Natural killer cell treated with Interleukin-12 subunit alpha and Interleukin-12 subunit beta and Interleukin-15 and Interleukin-18, amount 100 ng/mL, for 72 hours (primary cell): ENCODE measurements around the gene RGS12. TPM values are rescaled to one million over a fixed set of nuclear protein-coding genes. Genes with fewer than 3 reads are reported as not detected.
A peak's percentile ranks its signal among the peaks of the same experiment; 100 is the strongest.

ENCODE experiments used
- ATAC-seq, 2 donors: fragments of 150-1000 bp; cut with Tn5 transposase in 1 of 2; sonication (Bioruptor Pico), chemical (Tn5 transposase) in 1 of 2; 2 replicates each; pipeline ENCODE4 v1.10.0; 2021
- DNase-seq: peaks from one replicate; pipeline ENCODE4 v3.0.0; 2022; ENCODE audit warnings: low spot score
- H3K27ac Mint-ChIP-seq, 2 donors: 1 replicate in 1 of 2; 2 replicates in 1 of 2; pipeline ENCODE4 v1.8.0; 2022; ENCODE audit warnings: mixed read lengths in 2 of 2, mild to moderate bottlenecking in 1 of 2, moderate library complexity in 1 of 2
- H3K27me3 Mint-ChIP-seq, 2 donors: 1 replicate in 1 of 2; 2 replicates in 1 of 2; pipeline ENCODE4 v1.8.0; 2022; ENCODE audit warnings: mixed read lengths in 2 of 2
- H3K36me3 Mint-ChIP-seq: one replicate; pipeline ENCODE4 v1.8.0; 2022; ENCODE audit warnings: mixed read lengths
- H3K4me1 Mint-ChIP-seq, 2 donors: 1 replicate in 1 of 2; 2 replicates in 1 of 2; pipeline ENCODE4 v1.8.0; 2022; ENCODE audit warnings: low read depth in 2 of 2, mixed read lengths in 2 of 2, mild to moderate bottlenecking in 1 of 2
- H3K4me3 Mint-ChIP-seq: one replicate; pipeline ENCODE4 v1.8.0; 2022; ENCODE audit warnings: mixed read lengths
- H3K9me3 Mint-ChIP-seq: 2 replicates; pipeline ENCODE4 v1.8.0; 2022; ENCODE audit warnings: mixed read lengths
- total RNA-seq, 2 donors: library from RNA; stranded (reverse); gene quantifications; one replicate each; pipeline ENCODE4 v1.2.3, GENCODE V29; 2022

Gene RGS12
- total RNA-seq, 2 donors from 2014 or later = 1.9 to 7.0 TPM

- H3K27ac Mint-ChIP-seq = no peak overlapping the region
- no peaks in the 10 kb centered on the region for H3K36me3 Mint-ChIP-seq
- H3K9me3 Mint-ChIP-seq = no peaks in the 10 kb centered on the region
- DNase-seq = peak; percentile 49
- H3K4me3 Mint-ChIP-seq = no peak overlapping the region
- no peak for ATAC-seq
- no peaks in the 10 kb centered on the region for H3K27me3 Mint-ChIP-seq
- H3K4me1 Mint-ChIP-seq = peaks cover 0 to 6% of the 10 kb centered on the region in 2 donors
Measured at GRCh38 chr4:3250438-3250955, 42.3 kb upstream of the RGS12 start.

DNA sequence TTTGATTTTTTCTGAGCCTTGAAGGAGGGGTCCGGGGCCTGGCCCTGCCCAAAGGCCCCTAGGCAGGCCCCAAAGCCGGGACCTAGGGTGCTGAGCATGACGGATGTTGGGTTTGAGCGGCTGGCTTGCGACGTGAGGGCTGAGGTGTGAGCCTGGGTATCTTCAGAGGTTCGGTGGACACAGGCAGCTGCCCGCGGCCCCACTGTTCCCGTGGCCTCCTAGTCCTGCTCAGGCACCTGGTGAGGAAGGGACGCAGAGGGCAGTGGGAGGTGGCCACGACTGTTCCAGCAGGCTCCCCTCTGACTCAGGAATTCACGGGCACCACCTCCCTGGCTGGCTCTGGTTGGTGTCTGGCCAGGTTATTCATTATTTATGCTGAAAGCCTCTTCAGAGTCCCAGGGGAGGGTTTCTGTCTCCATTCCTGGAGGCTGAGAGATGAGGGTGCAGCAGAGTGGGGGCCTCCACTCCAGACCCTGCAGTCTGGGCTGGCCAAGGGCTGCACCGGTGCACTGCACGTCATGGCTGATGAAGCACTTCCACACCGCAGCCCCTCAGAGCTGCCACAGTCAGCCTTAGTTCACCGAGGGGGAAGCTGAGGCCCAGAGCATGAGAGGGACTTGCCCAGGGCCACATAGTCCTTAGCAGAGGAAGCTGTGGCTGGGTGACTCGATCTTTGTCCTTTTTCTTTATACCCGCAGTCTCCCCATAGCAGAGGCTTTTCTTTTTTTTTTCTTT lies 41.7 kb upstream of the RGS12 start:
- DNase-seq (peak; percentile 45), ATAC-seq (peak in 1 of 2 donors; percentile 18)
- H3K27me3 Mint-ChIP-seq = no peaks in the 10 kb centered on the region
- H3K4me1 Mint-ChIP-seq = peaks cover 0 to 4% of the 10 kb centered on the region in 2 donors
- H3K9me3 Mint-ChIP-seq = no peaks in the 10 kb centered on the region
- no peak overlapping the region for H3K4me3 Mint-ChIP-seq
- no peak overlapping the region for H3K27ac Mint-ChIP-seq
- H3K36me3 Mint-ChIP-seq = no peaks in the 10 kb centered on the region

DNA sequence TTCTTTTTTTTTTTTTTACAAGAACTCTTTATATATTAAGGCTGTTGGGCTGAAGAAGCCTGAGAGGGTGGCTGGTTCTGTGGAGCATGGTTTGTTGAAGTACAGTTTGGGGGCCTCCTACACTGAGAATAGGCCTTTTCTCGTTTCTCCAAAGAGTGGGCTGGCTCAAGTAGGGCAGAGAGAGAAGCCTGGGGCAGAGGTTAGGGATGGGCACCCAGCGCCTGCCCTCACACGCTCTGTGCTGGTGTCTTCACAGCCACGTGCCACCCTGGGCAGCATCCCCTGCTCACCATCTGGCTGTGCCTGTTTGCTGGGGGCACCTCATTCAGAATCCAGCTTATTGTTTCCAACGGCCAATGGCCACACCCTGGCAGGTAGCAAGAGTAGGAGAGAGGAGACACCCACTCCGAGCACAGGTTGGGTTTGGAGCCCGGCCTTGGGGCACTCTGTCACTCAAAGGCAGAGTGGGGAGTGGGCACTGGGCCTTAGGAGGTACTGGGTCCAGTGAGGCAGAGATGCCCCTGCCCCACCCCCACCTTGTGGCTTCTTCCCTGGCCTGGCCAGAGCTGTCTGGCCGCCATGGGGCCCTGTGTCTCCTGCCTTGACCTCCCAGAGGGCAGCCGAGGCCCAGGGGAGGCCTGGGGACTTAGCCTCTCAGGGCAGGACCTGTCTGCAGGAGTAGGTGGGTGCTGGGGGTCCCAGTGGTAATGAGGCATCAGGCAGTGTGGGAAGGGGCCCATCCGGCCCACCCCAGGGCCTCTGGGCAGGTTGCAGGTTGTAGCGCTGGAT lies 40.9 kb upstream of the RGS12 start:
- no peak overlapping the region for H3K4me3 Mint-ChIP-seq
- H3K27me3 Mint-ChIP-seq = no peaks in the 10 kb centered on the region
- no peaks in the 10 kb centered on the region for H3K36me3 Mint-ChIP-seq
- DNase-seq = peak; percentile 52
- H3K4me1 Mint-ChIP-seq = peaks cover 0 to 3% of the 10 kb centered on the region in 2 donors
- H3K27ac Mint-ChIP-seq = no peak overlapping the region
- no peaks in the 10 kb centered on the region for H3K9me3 Mint-ChIP-seq
- no peak for ATAC-seq

GRCh38 chr4:3252480-3252828 lies 40.4 kb upstream of the RGS12 start:
- no peak overlapping the region for H3K4me3 Mint-ChIP-seq
- H3K36me3 Mint-ChIP-seq = no peaks in the 10 kb centered on the region
- no peak overlapping the region for H3K27ac Mint-ChIP-seq
- H3K9me3 Mint-ChIP-seq = no peaks in the 10 kb centered on the region
- H3K4me1 Mint-ChIP-seq = peaks cover 0 to 3% of the 10 kb centered on the region in 2 donors
- no peaks in the 10 kb centered on the region for H3K27me3 Mint-ChIP-seq
- ATAC-seq = no peak
- DNase-seq = no peak

DNA sequence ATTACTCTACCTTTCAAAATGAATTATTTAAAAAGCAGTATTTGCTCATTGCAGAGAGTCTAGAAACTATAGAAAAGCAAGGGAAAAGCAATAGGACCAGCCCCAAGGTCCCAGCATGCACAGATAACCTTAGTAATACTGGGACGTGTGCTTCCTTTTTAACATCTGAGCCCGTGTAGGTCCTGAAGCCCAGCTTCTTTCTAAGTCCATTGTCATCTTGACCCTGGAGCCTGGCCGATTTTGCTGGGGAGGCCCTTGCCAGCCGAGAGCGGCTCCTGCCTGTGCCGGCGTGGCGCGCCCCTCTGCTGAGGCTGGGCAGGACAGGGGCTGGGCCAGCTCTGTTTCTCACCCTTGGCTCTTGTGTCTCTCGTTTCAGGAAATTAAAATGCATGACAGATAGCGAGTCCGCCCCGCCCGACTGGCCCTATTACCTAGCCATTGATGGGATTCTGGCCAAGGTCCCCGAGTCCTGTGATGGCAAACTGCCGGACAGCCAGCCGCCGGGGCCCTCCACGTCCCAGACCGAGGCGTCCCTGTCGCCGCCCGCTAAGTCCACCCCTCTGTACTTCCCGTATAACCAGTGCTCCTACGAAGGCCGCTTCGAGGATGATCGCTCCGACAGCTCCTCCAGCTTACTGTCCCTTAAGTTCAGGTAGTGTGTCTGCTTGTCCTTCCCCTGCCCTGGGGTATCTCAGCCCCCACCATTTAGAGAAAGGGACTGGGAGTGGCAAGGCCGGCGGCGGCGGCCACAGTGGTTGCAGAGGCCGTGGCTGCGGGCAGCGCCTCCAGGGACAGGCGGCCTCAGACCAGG lies 39.8 kb upstream of the RGS12 start:
- no peak overlapping the region for H3K27ac Mint-ChIP-seq
- H3K4me3 Mint-ChIP-seq = no peak overlapping the region
- no peaks in the 10 kb centered on the region for H3K36me3 Mint-ChIP-seq
- H3K9me3 Mint-ChIP-seq = no peaks in the 10 kb centered on the region
- ATAC-seq = no peak
- DNase-seq = peak; percentile 56
- peaks cover 0 to 3% of the 10 kb centered on the region in 2 donors for H3K4me1 Mint-ChIP-seq
- H3K27me3 Mint-ChIP-seq = no peaks in the 10 kb centered on the region

GRCh38 chr4:3253808-3254207 lies 39.0 kb upstream of the RGS12 start:
- no peak overlapping the region for H3K27ac Mint-ChIP-seq
- H3K4me1 Mint-ChIP-seq = peaks cover 0 to 3% of the 10 kb centered on the region in 2 donors
- H3K9me3 Mint-ChIP-seq = no peaks in the 10 kb centered on the region
- ATAC-seq (no peak), DNase-seq (peak; percentile 47)
- no peaks in the 10 kb centered on the region for H3K36me3 Mint-ChIP-seq
- H3K27me3 Mint-ChIP-seq = no peaks in the 10 kb centered on the region
- no peak overlapping the region for H3K4me3 Mint-ChIP-seq

DNA sequence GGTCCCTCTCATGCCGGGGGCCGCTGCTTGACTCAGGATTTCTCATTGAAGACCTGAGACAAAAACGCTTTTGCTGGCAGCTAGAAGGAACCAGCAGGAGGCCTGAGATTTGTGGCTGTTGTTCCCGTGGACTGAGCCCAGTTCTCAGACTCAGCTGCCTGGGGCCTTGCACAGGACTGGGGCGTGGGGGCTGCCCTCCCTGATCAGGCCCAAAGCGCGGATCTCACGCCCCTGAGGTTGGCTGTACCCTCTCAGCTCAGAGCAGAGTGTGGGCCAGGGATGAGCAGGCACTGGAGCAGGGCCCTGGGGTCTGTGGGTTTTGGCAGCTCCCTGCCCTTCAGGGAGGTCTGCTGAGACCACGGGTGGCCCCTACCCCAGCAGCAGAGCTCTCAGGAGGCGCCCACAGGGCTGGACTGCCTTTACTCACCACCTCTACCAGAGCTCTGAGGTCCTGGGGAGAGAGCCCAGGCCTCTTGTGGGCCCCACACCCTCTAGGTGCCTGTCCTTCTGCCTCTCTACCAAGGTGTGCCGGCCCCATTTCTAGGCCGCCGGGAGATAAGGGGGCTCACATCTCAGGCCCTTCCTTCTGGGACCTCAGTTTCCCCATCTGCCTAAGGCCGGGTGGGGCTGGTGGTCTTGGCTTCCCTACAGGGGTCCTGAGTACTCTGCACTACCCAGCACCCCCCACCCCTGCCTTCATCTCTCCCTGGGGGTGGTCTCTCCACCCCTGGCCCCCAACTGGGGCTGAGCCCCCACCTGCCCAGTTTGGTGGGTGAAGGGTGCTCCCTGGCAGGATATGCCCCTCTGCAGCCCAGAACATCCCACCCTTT lies 38.3 kb upstream of the RGS12 start:
- no peaks in the 10 kb centered on the region for H3K36me3 Mint-ChIP-seq
- peak; percentile 53 for DNase-seq
- ATAC-seq = no peak
- no peak overlapping the region for H3K27ac Mint-ChIP-seq
- no peaks in the 10 kb centered on the region for H3K9me3 Mint-ChIP-seq
- H3K4me3 Mint-ChIP-seq = no peak overlapping the region
- peaks cover 0 to 3% of the 10 kb centered on the region in 2 donors for H3K4me1 Mint-ChIP-seq
- H3K27me3 Mint-ChIP-seq = no peaks in the 10 kb centered on the region

DNA sequence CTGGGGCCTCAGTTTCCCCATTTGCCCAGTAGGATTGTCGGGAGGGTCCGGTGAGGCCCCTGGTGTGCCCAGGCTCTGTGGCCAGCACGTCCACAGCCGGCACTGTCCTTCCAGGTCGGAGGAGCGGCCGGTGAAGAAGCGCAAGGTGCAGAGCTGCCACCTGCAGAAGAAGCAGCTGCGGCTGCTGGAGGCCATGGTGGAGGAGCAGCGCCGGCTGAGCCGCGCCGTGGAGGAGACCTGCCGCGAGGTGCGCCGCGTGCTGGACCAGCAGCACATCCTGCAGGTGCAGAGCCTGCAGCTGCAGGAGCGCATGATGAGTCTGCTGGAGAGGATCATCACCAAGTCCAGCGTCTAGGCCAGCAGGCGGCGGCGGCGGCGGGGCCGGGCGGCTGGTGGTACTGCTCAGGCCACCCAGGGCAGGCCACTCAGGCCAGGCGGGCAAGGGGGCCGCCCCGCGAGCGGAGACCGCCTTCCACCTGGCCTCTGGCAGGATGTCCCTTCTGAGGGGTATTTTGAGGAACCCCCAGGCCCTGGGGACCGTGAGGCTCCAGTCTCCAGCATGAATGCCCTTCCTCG lies 37.1 kb upstream of the RGS12 start:
- H3K9me3 Mint-ChIP-seq = no peaks in the 10 kb centered on the region
- H3K4me1 Mint-ChIP-seq = no peaks in the 10 kb centered on the region
- H3K27ac Mint-ChIP-seq = no peak overlapping the region
- ATAC-seq (no peak), DNase-seq (peak; percentile 57)
- H3K27me3 Mint-ChIP-seq = no peaks in the 10 kb centered on the region
- H3K36me3 Mint-ChIP-seq = no peaks in the 10 kb centered on the region
- no peak overlapping the region for H3K4me3 Mint-ChIP-seq

DNA sequence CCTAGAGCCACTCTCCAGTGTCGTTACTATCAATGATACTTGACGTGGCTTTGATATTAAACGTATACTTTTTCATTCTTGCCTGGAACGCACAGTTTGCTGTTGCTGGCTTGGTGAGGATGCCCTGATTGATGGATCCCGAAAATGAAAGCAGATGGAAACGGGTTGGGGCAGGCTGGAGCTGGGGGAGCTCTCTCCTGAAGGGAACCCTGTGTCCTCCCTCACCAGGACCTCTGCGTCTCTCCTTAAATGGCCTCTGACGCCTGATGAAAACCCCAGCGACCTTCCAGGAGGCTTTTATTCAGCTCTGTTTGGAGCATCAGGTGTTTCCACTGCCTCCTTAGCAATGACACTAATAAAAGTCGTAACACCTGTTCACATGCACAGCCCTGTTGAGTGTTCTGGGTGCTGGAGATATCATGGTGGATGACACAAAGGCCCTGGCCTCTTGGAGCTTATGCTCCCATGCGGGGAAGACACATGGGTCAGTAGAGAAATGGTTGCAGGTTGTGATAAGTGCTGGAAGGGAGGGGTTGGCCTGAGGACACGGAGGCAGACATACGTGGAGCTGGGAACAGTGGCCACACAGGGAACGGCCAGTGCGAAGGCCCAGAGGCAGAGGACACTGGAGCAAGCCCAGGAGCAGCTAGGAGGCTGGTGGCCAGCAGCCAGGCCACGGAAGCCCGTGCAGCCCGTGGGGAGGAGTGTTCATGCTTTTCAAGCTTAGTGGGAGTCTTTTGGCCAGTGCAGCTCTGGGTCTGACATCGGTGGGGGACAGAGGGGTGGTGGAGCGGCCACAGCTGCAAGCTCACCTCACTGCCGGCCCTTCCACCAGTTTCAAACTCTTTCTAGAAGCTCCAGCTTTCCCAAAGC lies 36.4 kb upstream of the RGS12 start:
- Mint-ChIP-seq H3K27me3 (no peaks in the 10 kb centered on the region), H3K9me3 (no peaks in the 10 kb centered on the region), H3K36me3 (no peaks in the 10 kb centered on the region), H3K4me3 (no peak overlapping the region), H3K4me1 (no peaks in the 10 kb centered on the region), H3K27ac (no peak overlapping the region)
- ATAC-seq = no peak
- no peak for DNase-seq

DNA sequence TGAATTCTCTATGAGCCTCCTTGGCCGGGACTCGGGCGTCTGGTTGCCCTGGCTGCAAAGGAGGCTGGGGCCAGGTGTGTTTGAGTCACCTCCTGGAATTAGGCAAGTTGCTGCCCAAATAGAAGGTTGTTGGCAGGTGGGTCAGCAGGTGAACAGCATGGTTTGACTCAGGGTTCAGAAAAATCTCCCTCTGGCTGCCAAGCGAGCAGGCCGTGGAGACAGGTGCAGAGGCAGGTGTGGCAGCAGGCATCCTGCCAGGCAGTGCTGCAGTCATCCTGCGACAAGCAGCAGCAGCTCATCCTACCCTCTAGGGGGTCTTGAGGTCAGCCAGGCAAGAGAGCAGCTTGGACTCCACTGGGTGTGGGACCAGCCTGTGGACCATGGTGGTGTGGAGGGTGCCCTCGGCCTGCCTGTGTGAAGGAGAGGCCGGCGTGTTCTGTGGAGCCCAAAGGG lies 35.7 kb upstream of the RGS12 start:
- Mint-ChIP-seq H3K9me3 (no peaks in the 10 kb centered on the region), H3K4me1 (no peaks in the 10 kb centered on the region), H3K27ac (no peak overlapping the region), H3K36me3 (no peaks in the 10 kb centered on the region), H3K4me3 (no peak overlapping the region), H3K27me3 (no peaks in the 10 kb centered on the region)
- DNase-seq = no peak
- no peak for ATAC-seq

GRCh38 chr4:3257556-3258482 lies 35.0 kb upstream of the RGS12 start:
- ATAC-seq (no peak), DNase-seq (peak; percentile 55)
- H3K36me3 Mint-ChIP-seq = no peaks in the 10 kb centered on the region
- H3K4me3 Mint-ChIP-seq = no peak overlapping the region
- H3K27ac Mint-ChIP-seq = no peak overlapping the region
- no peaks in the 10 kb centered on the region for H3K9me3 Mint-ChIP-seq
- H3K4me1 Mint-ChIP-seq = no peaks in the 10 kb centered on the region
- H3K27me3 Mint-ChIP-seq = no peaks in the 10 kb centered on the region
